GM13976 (cell line): ENCODE data around the gene SPTBN5.

Experiments
- DNase-seq: peaks from one replicate; pipeline ENCODE4 v3.0.0; 2012; ENCODE audit warnings: low spot score
- CTCF ChIP-seq: IDR thresholded peaks from 2 replicates; pipeline ENCODE4 v1.5.1; 2012; ENCODE audit warnings: borderline replicate concordance, mild to moderate bottlenecking; ENCODE audit not compliant: insufficient read depth; ENCODE audit errors: extremely low read depth, missing control alignments, control extremely low read depth
- in situ Hi-C: fragments of 300-500 bp; cut with MboI; formaldehyde crosslinking; loops from one replicate; pipeline ENCODE4 v1.12.0; 2022; ENCODE audit warnings: low sequenced_read_pairs, mixed read lengths, inconsistent platforms; ENCODE audit not compliant: unreplicated experiment

The SPTBN5 gene

GRCh38 chr15:41914411-41914810 lies 20.6 kb upstream of the SPTBN5 start:
- TF ChIP-seq CTCF = no peak
- no peak for DNase-seq
- in situ Hi-C loops = no loop called here

- DNase-seq = no peak
- TF ChIP-seq CTCF = no peak
- in situ Hi-C loops = no loop called here
Measured at GRCh38 chr15:41913256-41913655, 19.4 kb upstream of the SPTBN5 start.

- TF ChIP-seq CTCF = no peak
- in situ Hi-C loops = no loop called here
- DNase-seq = no peak
Measured at GRCh38 chr15:41911691-41912345, 18.0 kb upstream of the SPTBN5 start.

DNA sequence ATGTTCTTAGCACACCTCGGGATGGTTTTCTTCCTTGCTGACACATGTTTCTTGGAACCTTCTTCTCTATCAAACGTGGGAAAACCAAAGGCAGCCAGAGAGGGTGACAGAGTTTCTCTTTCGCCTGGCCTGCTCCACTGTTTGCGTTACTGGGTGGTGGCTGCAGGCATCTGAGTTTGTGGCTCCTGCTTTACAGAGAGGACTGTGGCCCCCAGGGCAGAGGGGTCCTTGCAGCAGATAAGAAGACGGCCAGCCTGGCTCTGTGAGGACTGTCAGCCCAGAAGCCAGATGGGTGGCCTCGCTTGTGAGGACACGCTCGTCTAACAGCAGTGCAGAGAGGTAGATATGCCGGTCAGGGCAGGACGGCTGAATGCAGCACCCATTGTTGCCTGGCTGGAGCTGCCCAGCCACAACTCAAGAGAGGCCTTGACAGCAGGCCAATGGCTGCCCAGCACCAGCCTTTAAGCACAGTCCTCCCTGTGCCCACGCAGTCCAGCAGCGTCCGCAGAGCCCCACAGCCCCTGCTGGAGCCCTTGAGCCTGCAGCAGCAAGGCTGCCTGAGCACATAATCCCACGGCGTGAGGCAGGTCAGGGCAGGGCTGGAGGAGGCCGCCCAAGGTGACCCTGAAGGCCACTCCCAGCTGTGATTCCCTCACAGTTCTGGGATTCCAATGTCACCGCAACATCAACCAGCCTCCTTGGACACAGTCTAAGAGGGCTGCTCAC lies 15.0 kb upstream of the SPTBN5 start:
- in situ Hi-C loops = no loop called here
- DNase-seq = no peak
- TF ChIP-seq CTCF = no peak

- in situ Hi-C loops = no loop called here
- DNase-seq = no peak
- TF ChIP-seq CTCF = no peak
Measured at GRCh38 chr15:41907141-41907540, 13.3 kb upstream of the SPTBN5 start.

DNA sequence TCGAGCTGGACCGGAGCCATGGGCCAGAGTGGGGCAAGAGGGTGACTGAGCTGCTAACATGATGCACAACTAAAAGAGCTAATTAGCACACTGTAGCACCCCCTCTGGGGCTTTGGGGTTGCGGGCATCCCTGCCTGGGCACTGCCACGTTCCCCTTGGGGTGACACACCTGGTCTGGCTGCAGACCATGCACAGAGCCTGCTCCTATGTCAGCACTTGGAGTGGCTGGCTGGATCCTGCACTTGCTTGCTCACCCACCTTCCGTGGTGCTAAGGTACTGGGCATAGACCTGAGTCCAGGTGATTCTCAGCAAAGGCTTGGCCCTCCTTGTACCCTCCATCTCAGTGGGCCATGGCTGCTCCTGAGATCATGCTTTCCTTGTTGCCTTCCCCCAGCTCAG lies 12.8 kb upstream of the SPTBN5 start:
- TF ChIP-seq CTCF = no peak
- in situ Hi-C loops = no loop called here
- DNase-seq = no peak
